Calu3 (cell line): ENCODE data around the gene ANGPTL4. TPM values are rescaled to one million over a fixed set of nuclear protein-coding genes. Genes with fewer than 3 reads are reported as not detected.

Experiments
- BruUV-seq: library from RNA; stranded (reverse); fragments of 400-500 nt; replicated peaks from 2 replicates; lab custom pipeline; 2021; lab: Mats Ljungman, UMichigan
- CTCF ChIA-PET: fragments of 300-600 bp; sonication (Branson Sonifier 250); formaldehyde crosslinking; loops from one replicate; lab custom pipeline; 2022; ENCODE audit warnings: antibody characterized with exemption; lab: Charles Lee
- DNase-seq: peaks from one replicate; pipeline ENCODE4 v3.0.0; 2022
- H3K27ac Mint-ChIP-seq: one replicate; pipeline ENCODE4 v1.8.0; 2022; ENCODE audit warnings: mixed read lengths; ENCODE audit not compliant: unreplicated experiment
- H3K27me3 Mint-ChIP-seq: one replicate; pipeline ENCODE4 v1.8.0; 2022; ENCODE audit warnings: mixed read lengths; ENCODE audit not compliant: unreplicated experiment
- H3K36me3 Mint-ChIP-seq: one replicate; pipeline ENCODE4 v1.8.0; 2022; ENCODE audit warnings: mild to moderate bottlenecking, moderate library complexity, mixed read lengths; ENCODE audit not compliant: insufficient read depth, unreplicated experiment
- H3K4me1 Mint-ChIP-seq: one replicate; pipeline ENCODE4 v1.8.0; 2022; ENCODE audit warnings: mild to moderate bottlenecking, low read depth, mixed read lengths; ENCODE audit not compliant: unreplicated experiment
- H3K4me3 Mint-ChIP-seq: one replicate; pipeline ENCODE4 v1.8.0; 2022; ENCODE audit warnings: mild to moderate bottlenecking, low read depth, moderate library complexity, mixed read lengths; ENCODE audit not compliant: unreplicated experiment
- H3K9me3 Mint-ChIP-seq: one replicate; pipeline ENCODE4 v1.8.0; 2022; ENCODE audit warnings: low read depth, mixed read lengths; ENCODE audit not compliant: unreplicated experiment
- intact Hi-C: fragments of 100-400 bp; cut with micrococcal nuclease; formaldehyde crosslinking; loops from one replicate; pipeline ENCODE4 v1.10.0; 2022; ENCODE audit not compliant: unreplicated experiment
- total RNA-seq: library from RNA; stranded (reverse); gene quantifications from 2 replicates; pipeline ENCODE4 v1.2.3, GENCODE V29; 2022
- TF ChIP-seq, protein P1 (sequence below): fragments of 200-600 bp; IDR thresholded peaks from one replicate; pipeline ENCODE4 v1.8.0; 2022; ENCODE audit warnings: antibody characterized with exemption; ENCODE audit not compliant: unreplicated experiment

ANGPTL4 gene
- total RNA-seq, 1 experiment from 2014 or later: 0.97 TPM

DNA sequence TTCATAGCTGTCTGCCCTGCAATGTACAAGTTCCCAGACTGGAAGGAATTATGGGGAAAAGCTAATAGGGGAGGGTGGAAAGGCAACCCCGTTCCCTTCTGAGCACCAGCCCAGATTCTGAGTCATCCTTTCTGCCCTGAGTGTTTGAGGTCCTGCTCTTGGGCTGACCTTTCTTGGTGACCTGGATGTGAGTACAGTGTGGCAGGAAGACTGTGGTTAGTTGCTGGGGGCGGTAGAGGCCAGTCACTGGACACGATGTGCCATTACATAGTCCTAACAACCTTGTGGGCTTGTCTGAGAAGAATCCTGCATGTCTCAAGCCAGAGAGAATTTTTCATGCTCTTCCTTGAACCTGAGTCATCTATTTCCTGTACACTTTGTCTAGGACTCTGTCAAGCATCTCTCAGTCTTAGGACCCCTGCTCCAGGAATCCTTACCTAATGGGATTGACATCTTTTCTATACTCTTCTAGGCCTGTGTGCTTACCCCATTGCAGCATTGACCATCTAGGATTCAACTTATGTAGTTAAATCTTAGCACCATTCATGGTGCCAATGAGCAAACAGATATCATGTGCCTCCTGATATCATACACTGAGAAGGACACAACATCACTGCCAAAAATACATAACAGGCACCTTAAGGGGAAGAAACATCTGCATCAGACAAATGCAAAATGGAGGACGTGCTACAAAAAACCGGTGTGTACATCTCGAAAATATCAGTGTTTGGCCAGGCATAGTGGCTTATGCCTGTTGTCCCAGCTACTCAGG lies 8.1 kb upstream of the ANGPTL4 start:
- CTCF ChIA-PET: interaction anchor here (1.2 kb wide), 2 partner anchors 42 to 57 kb away, joined by 3 to 4 read pairs; partner anchors contain the start of gene MARCHF2
- H3K4me3 Mint-ChIP-seq: no peak overlapping the region
- intact Hi-C loops: loop anchor here (2.0 kb wide), 2 partner anchors 41 to 151 kb away; no protein-coding TSS in a partner anchor
- H3K27me3 Mint-ChIP-seq: peaks cover 19% of the 10 kb centered on the region
- DNase-seq: peak; percentile 34
- TF ChIP-seq, protein P1, sequence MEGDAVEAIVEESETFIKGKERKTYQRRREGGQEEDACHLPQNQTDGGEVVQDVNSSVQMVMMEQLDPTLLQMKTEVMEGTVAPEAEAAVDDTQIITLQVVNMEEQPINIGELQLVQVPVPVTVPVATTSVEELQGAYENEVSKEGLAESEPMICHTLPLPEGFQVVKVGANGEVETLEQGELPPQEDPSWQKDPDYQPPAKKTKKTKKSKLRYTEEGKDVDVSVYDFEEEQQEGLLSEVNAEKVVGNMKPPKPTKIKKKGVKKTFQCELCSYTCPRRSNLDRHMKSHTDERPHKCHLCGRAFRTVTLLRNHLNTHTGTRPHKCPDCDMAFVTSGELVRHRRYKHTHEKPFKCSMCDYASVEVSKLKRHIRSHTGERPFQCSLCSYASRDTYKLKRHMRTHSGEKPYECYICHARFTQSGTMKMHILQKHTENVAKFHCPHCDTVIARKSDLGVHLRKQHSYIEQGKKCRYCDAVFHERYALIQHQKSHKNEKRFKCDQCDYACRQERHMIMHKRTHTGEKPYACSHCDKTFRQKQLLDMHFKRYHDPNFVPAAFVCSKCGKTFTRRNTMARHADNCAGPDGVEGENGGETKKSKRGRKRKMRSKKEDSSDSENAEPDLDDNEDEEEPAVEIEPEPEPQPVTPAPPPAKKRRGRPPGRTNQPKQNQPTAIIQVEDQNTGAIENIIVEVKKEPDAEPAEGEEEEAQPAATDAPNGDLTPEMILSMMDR: no peak
- peaks cover 2% of the 10 kb centered on the region for H3K9me3 Mint-ChIP-seq
- no TSS peak for BruUV-seq
- H3K4me1 Mint-ChIP-seq: no peaks in the 10 kb centered on the region
- H3K27ac Mint-ChIP-seq: no peak overlapping the region
- no peaks in the 10 kb centered on the region for H3K36me3 Mint-ChIP-seq

DNA sequence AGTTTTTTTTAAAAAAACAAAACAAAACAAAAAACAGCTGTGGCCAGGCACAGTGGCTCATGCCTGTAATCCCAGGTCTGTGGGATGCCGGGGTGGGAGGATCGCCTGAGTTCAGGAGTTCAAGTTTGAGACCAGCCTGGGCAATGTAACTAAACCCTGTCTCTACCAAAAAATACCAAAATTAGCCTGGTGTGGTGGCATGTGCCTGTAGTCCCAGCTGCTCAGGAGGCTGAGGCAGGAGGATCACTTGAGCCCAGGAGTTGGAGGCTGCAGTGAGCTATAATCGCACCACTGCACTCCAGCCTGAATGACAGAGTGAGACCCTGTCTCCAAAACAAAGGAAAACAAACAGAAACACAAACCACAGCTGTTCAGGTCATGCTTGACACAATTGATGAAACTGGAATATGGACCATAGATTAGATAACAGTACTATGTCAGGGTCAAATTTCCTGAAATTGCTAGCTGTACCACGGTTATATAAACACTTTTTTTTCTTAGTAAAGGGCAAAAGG lies 6.9 kb upstream of the ANGPTL4 start:
- intact Hi-C loops: no loop called here
- DNase-seq: no peak
- Mint-ChIP-seq H3K27ac (no peak overlapping the region), H3K27me3 (peaks cover 6% of the 10 kb centered on the region), H3K4me3 (no peak overlapping the region), H3K9me3 (peaks cover 2% of the 10 kb centered on the region), H3K4me1 (no peaks in the 10 kb centered on the region), H3K36me3 (peaks cover 6% of the 10 kb centered on the region)
- CTCF ChIA-PET: no interaction called here
- TF ChIP-seq, protein P1: no peak
- no TSS peak for BruUV-seq

DNA sequence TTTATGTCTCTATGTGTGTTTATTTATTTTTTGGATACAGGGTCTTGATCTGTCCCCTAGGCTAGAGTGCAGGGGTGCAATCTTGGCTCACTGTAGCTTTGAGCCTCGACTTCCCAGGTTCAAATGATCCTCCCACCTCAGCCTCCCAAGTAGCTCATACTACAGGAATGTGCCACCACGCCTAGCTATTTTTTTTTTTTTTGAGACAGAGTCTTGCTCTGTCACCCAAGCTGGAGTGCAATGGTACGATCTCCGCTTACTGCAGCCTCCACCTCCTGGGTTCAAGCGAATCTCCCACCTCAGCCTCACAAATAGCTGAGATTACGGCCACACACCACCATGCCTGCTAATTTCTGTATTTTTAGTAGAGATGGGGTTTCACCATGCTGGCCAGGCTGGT lies 5.0 kb upstream of the ANGPTL4 start:
- TF ChIP-seq, protein P1: no peak

DNA sequence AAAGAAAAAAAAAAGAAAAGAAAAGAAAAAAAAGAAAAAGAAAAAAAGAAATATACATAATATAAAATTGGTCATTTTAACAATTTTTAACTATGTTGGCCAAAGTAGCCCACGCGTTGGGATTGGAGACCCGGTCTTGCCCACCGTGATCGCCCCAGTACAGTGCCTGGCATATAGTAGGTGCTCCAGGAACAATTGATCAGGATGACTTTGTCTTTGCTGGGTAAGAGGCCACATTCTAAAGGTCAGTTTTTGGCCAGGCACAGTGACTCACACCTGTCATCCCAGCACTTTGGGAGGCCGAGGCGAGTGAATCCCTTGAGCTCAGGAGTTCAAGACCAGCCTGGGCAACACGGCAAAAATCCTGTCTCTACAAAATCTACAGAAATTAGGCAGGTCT lies 3.8 kb upstream of the ANGPTL4 start:
- no peak overlapping the region for H3K27ac Mint-ChIP-seq
- H3K27me3 Mint-ChIP-seq: no peaks in the 10 kb centered on the region
- peaks cover 16% of the 10 kb centered on the region for H3K36me3 Mint-ChIP-seq
- intact Hi-C loops: no loop called here
- CTCF ChIA-PET: interaction anchor here (0.6 to 0.7 kb wide), 3 partner anchors 84 to 256 kb away, joined by 3 to 4 read pairs (median 3); no protein-coding TSS in a partner anchor
- BruUV-seq: no TSS peak
- TF ChIP-seq, protein P1: no peak
- H3K4me1 Mint-ChIP-seq: peaks cover 10% of the 10 kb centered on the region
- no peak for DNase-seq
- H3K4me3 Mint-ChIP-seq: no peak overlapping the region
- peaks cover 2% of the 10 kb centered on the region for H3K9me3 Mint-ChIP-seq

More for the DNA sequence above, 5.0 kb upstream of the ANGPTL4 start:
- no peak overlapping the region for H3K27ac Mint-ChIP-seq
- H3K4me1 Mint-ChIP-seq: peaks cover 10% of the 10 kb centered on the region
- intact Hi-C loops: no loop called here
- no TSS peak for BruUV-seq
- peaks cover 2% of the 10 kb centered on the region for H3K9me3 Mint-ChIP-seq
- no peak overlapping the region for H3K4me3 Mint-ChIP-seq
- H3K27me3 Mint-ChIP-seq: no peaks in the 10 kb centered on the region
- H3K36me3 Mint-ChIP-seq: peaks cover 10% of the 10 kb centered on the region
- no peak for DNase-seq
- CTCF ChIA-PET: interaction anchor here (1.0 kb wide), 1 partner anchor 54 kb away, joined by 3 read pairs; the partner anchor contains the start of gene MARCHF2
